ENCODE data around the gene FCN1. TPM values are rescaled to one million over a fixed set of nuclear protein-coding genes. Genes with fewer than 3 reads are reported as not detected.

Gene FCN1
- total and polyA plus RNA-seq, 9 of the 15 experiments (the other 6 are each of a cell fraction or from before 2014, with no cell fraction given): not detected

DNA sequence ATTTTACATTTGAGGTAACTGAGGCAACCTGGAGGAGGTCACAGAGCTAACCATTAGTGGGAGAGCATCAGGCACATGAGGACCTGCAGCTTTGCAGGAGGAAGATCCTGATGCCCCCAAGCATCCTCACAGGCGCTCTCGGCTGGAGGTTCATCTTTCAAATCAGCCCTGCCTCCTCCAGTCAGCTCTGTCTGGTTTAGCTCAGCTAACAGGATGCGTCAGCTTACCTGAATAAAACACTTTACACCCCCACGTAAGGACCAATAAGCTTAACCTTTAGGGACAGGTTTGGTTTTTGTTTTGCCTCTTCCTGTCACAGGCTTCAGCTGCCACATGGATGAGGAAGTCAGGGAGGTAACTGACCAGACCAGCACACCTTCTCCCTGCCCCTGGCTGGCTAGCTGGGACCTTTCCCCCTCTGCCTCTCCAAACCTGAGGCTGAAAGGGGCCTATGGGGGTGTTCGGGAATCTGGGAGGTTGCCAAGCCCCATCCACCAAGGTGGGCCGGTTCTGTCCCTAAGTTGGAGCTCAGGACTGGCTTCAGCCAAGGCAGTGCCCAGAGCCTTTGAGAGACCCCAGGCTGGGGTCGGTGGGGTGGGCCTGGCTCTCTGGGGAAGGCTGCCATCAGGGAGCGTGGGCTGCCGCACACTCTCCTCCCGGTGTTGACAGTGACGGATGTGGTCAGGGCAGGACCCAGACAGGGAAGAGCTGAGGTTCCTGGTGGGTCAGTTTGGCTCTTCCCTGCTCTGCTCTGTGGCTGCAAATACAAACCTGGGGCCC lies 20.0 kb upstream of the FCN1 start:
- in situ Hi-C loops (cut with MboI) (no loop called here), intact Hi-C loops (cut with micrococcal nuclease) (no loop called here)
- 2% methylated on average over 11 of the region's 11 CpGs for WGBS (ENCODE audit: insufficient coverage, low coverage, missing lambda C conversion rate)
- Histone ChIP-seq H3K27ac (ENCODE audit: extremely low read depth, low read depth, low read length) (no peak overlapping the region), H3K79me2 (ENCODE audit: control insufficient read depth, insufficient read depth, low read length) (no peaks in the 10 kb centered on the region), H3K27me3 (ENCODE audit: control insufficient read depth in 2 of 2, insufficient read depth in 2 of 2, low read length in 2 of 2) (peaks cover 9 to 80% of the 10 kb centered on the region in 2 experiments), H3K9ac (ENCODE audit: insufficient read depth in 1 of 2, low read depth in 2 of 2, low read length in 2 of 2) (no peak overlapping the region), H3K4me3 (no peak overlapping the region), H3K36me3 (ENCODE audit: control insufficient read depth, insufficient read depth, low read length) (no peaks in the 10 kb centered on the region), H3K9me3 (replicated peaks; ENCODE audit: control insufficient read depth, insufficient read depth, low read depth, low read length) (no peaks in the 10 kb centered on the region), H3K4me1 (replicated peaks in 1 of 2; ENCODE audit: control insufficient read depth in 2 of 2, insufficient read depth in 2 of 2, low read length in 2 of 2) (no peaks in the 10 kb centered on the region), H3K9me1 (ENCODE audit: control insufficient read depth, insufficient read depth, low read length) (no peaks in the 10 kb centered on the region), H2AFZ (ENCODE audit: low read depth, low read length) (no peak overlapping the region), H4K20me1 (replicated peaks; ENCODE audit: control insufficient read depth, insufficient read depth, low read length) (peaks cover 18% of the 10 kb centered on the region), H3K4me2 (ENCODE audit: insufficient read depth, low read length) (no peak overlapping the region)
- FAIRE-seq: no peak
- ChIA-PET CTCF (ENCODE audit: low intra/inter-chr PET ratio) (no interaction called here), POLR2A (interaction anchor here (1.1 kb wide), 1 partner anchor 9 kb away, joined by 3 read pairs; no protein-coding TSS in a partner anchor)
- DNase-seq (ENCODE audit: extremely low read depth in 1 of 4, low spot score in 3 of 4): no peak
- no peak for TF ChIP-seq PHTF2 (CRISPR knock-in tag; IDR thresholded peaks at IDR 0.05)
- no peak for TF ChIP-seq ZNF253 (CRISPR knock-in tag; conservative IDR thresholded peaks at IDR 0.05)
- no peak for TF ChIP-seq YBX1 (IDR thresholded peaks at IDR 0.05)
- no peak for TF ChIP-seq ARID2 (IDR thresholded peaks at IDR 0.05)
- TF ChIP-seq RBM39 (optimal IDR thresholded peaks at IDR 0.05; ENCODE audit: low read depth, low read length): no peak
- no peak for TF ChIP-seq FOSL1 (tag; conservative IDR thresholded peaks at IDR 0.05)
- no peak for TF ChIP-seq KDM4B (IDR thresholded peaks at IDR 0.05; ENCODE audit: borderline replicate concordance in 2 of 2, low read depth in 1 of 2)
- TF ChIP-seq, protein P1, sequence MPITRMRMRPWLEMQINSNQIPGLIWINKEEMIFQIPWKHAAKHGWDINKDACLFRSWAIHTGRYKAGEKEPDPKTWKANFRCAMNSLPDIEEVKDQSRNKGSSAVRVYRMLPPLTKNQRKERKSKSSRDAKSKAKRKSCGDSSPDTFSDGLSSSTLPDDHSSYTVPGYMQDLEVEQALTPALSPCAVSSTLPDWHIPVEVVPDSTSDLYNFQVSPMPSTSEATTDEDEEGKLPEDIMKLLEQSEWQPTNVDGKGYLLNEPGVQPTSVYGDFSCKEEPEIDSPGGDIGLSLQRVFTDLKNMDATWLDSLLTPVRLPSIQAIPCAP (CRISPR knock-in tag; IDR thresholded peaks at IDR 0.05; ENCODE audit: borderline replicate concordance): no peak
- no peak for TF ChIP-seq HMG20A (CRISPR knock-in tag; conservative IDR thresholded peaks at IDR 0.05)
- ATAC-seq: no peak
- BruUV-seq (replicated peaks): no TSS peak
